Smooth muscle cell (in vitro differentiated cells): ENCODE results near the gene PADI1. TPM values are rescaled to one million over a fixed set of nuclear protein-coding genes. Genes with fewer than 3 reads are reported as not detected.

Experiments used
- DNase-seq: peaks from one replicate; lab custom pipeline; 2025; ENCODE audit not compliant: unreplicated experiment; lab: John Stamatoyannopoulos, UW
- H2AFZ ChIP-seq: fragments of 200-600 bp; sonication (generic); 2 replicates; pipeline ENCODE4 v1.6.0; 2016; ENCODE audit warnings: antibody characterized with exemption, low read depth, mild to moderate bottlenecking
- H3F3A ChIP-seq: fragments of 200-600 bp; sonication (generic); 2 replicates; pipeline ENCODE4 v1.6.0; 2017; ENCODE audit warnings: antibody characterized with exemption, low read depth
- H3K27ac ChIP-seq: fragments of 200-600 bp; sonication (generic); 2 replicates; pipeline ENCODE4 v1.5.1; 2016; ENCODE audit warnings: low read depth, mild to moderate bottlenecking
- H3K27me3 ChIP-seq: fragments of 200-600 bp; sonication (generic); 2 replicates; pipeline ENCODE4 v1.6.1; 2016; ENCODE audit warnings: low read depth, mild to moderate bottlenecking
- H3K36me3 ChIP-seq: fragments of 200-600 bp; sonication (generic); 2 replicates; pipeline ENCODE4 v1.5.1; 2016; ENCODE audit warnings: low read depth
- H3K4me1 ChIP-seq: fragments of 200-600 bp; sonication (generic); 2 replicates; pipeline ENCODE4 v1.5.1; 2016; ENCODE audit warnings: low read depth
- H3K4me2 ChIP-seq: fragments of 200-600 bp; sonication (generic); 2 replicates; pipeline ENCODE4 v1.6.0; 2016; ENCODE audit warnings: mild to moderate bottlenecking
- H3K4me3 ChIP-seq: fragments of 200-600 bp; sonication (generic); 2 replicates; pipeline ENCODE4 v1.5.1; 2016; ENCODE audit warnings: mild to moderate bottlenecking
- H3K79me2 ChIP-seq: fragments of 200-600 bp; sonication (generic); 2 replicates; pipeline ENCODE4 v1.6.0; 2016; ENCODE audit warnings: low read depth, mild to moderate bottlenecking
- H3K9ac ChIP-seq: fragments of 200-600 bp; sonication (generic); 2 replicates; pipeline ENCODE4 v1.6.0; 2016; ENCODE audit warnings: low read depth
- H3K9me3 ChIP-seq: fragments of 200-600 bp; sonication (generic); replicated peaks from 2 replicates; pipeline ENCODE4 v1.5.1; 2016; ENCODE audit warnings: low read depth
- H4K20me1 ChIP-seq: fragments of 200-600 bp; sonication (generic); 2 replicates; pipeline ENCODE4 v1.6.0; 2016; ENCODE audit warnings: low read depth
- CTCF ChIP-seq: fragments of 200-600 bp; sonication (generic); IDR thresholded peaks from 2 replicates; pipeline ENCODE4 v1.5.1; 2017; ENCODE audit warnings: borderline replicate concordance, mild to moderate bottlenecking, antibody characterized with exemption; ENCODE audit not compliant: insufficient read depth, poor library complexity, severe bottlenecking
- WGBS: methylation state at CpG from one replicate; pipeline ENCODE4 v1.1.7; 2016; ENCODE audit warnings: low lambda C conversion rate; 5-methylcytosine and 5-hydroxymethylcytosine counted together
- polyA plus RNA-seq: library from polyadenylated mRNA; unstranded; fragments of >200 nt; fragmentation: Nextera tagmentation; extraction: Ambion mirVana; gene quantifications from 2 replicates; pipeline ENCODE4 v1.2.1, GENCODE V29; 2016
- total RNA-seq: library from RNA; depleted of rRNA; stranded (reverse); fragments of >200 nt; gene quantifications from 2 replicates; pipeline ENCODE4 v1.2.3, GENCODE V29; 2014

The PADI1 gene
- total and polyA plus RNA-seq, 2 experiments from 2014 or later = 1.7 TPM; not detected in 1

- H3F3A ChIP-seq = no peaks in the 10 kb centered on the region
- no peak for TF ChIP-seq CTCF
Observed at GRCh38 chr1:17251701-17252376, 46.9 kb downstream of the PADI1 start.

DNA sequence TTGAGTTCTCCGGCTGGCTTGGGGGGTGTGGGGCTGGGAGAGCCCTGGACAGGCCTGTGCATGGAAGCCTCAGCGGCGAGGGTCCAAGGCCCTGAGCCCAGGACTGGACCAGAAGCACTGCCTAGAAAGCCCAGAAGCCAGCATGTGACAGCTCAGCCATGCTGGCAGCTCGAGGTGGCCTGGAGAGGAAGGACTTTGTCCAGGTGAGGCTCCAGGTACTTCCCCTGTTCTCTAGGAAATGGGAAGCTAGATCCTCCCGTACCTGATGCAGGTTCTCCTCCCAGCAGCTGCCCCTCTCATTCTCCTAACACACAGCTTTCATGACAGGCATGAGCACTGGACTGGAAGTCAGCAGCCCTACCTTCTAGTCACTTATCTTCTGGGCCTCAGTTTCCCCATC, 50.4 kb downstream of the PADI1 start:
- H2AFZ ChIP-seq = no peak overlapping the region
- no peak for DNase-seq
- no peaks in the 10 kb centered on the region for H3K79me2 ChIP-seq
- TF ChIP-seq CTCF = no peak
- H3K36me3 ChIP-seq = no peaks in the 10 kb centered on the region
- H3K4me2 ChIP-seq = no peak overlapping the region
- H3K4me3 ChIP-seq = no peak overlapping the region
- WGBS = 93% methylated on average over 5 of the region's 5 CpGs
- H3K4me1 ChIP-seq = no peaks in the 10 kb centered on the region
- no peaks in the 10 kb centered on the region for H3K9me3 ChIP-seq
- H4K20me1 ChIP-seq = no peaks in the 10 kb centered on the region
- H3F3A ChIP-seq = no peaks in the 10 kb centered on the region
- no peak overlapping the region for H3K9ac ChIP-seq
- H3K27me3 ChIP-seq = peaks cover 3% of the 10 kb centered on the region
- H3K27ac ChIP-seq = no peak overlapping the region

More at GRCh38 chr1:17251701-17252376, 46.9 kb downstream of the PADI1 start:
- Histone ChIP-seq H3K27me3 (peaks cover 3% of the 10 kb centered on the region), H4K20me1 (no peaks in the 10 kb centered on the region), H3K4me1 (no peaks in the 10 kb centered on the region), H3K27ac (no peak overlapping the region), H3K9ac (no peak overlapping the region), H3K4me2 (no peak overlapping the region), H3K79me2 (no peaks in the 10 kb centered on the region), H3K4me3 (no peak overlapping the region), H3K9me3 (no peaks in the 10 kb centered on the region), H3K36me3 (no peaks in the 10 kb centered on the region), H2AFZ (no peak overlapping the region)
- 41% methylated on average over 3 of the region's 3 CpGs for WGBS
- DNase-seq = no peak

DNA sequence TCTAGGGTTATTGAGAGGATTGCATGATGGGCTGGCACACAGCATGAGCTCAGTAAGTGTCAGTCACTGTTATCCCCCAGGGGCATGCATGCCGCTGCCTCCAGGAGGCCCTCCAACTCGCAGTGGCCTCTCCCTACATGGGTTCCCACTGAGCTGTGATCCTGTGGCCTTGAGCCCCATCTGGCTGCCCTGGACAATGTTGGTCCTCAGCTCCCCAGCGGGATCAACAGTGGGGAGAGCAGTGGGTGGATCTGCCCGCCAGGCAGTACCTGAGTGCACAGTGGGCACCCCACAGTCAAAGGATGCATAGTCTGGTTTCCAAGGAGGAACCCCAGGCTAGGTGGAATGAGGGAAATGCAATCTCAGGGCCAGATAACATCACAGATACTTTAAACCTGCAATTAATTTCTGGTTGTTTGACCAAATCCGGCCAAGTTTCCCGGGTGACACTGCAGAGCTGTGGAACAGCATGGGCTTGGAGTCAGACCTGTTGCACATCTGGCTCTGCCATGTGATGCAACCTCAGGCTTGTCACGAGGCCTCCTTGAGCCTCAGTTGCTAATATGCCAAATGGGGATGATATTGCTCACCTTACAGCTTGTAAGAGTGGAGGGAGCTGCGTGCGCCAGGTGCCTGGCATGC, 53.3 kb downstream of the PADI1 start:
- H3K27me3 ChIP-seq = peaks cover 3% of the 10 kb centered on the region
- no peak overlapping the region for H3K4me3 ChIP-seq
- no peak overlapping the region for H2AFZ ChIP-seq
- H3F3A ChIP-seq = no peaks in the 10 kb centered on the region
- no peaks in the 10 kb centered on the region for H3K9me3 ChIP-seq
- H3K4me1 ChIP-seq = no peaks in the 10 kb centered on the region
- H3K9ac ChIP-seq = no peak overlapping the region
- 78% methylated on average over 9 of the region's 9 CpGs for whole genome bisulfite sequencing
- no peak overlapping the region for H3K4me2 ChIP-seq
- H3K36me3 ChIP-seq = no peaks in the 10 kb centered on the region
- no peak overlapping the region for H3K27ac ChIP-seq
- H4K20me1 ChIP-seq = no peaks in the 10 kb centered on the region
- no peak for DNase-seq
- no peaks in the 10 kb centered on the region for H3K79me2 ChIP-seq
- TF ChIP-seq CTCF = no peak
